ENCODE measurements around the gene KCNF1. TPM values are rescaled to one million over a fixed set of nuclear protein-coding genes. Genes with fewer than 3 reads are reported as not detected.

The KCNF1 gene
- total and polyA plus RNA-seq, 12 donors, result 0.10 to 0.42 (median 0.24) TPM; not detected in 4

DNA sequence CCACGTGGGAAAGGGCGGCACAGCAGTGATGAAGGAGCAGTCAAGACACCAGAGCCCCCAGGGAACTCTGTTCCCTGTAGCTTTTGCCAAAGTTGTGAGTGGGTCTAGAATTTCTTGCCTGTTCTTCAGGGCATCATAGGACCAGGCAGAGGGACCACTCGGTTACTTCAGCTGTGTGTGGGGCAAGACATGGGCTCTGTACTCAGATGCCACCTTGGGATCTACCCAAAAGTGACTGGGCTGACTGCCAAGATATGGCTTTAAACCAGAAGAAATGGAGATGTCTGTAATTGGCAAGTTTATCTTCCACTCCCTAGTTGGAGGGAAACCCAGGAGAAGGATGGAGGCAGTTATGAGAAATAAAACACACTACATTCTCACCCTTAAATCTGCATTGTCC lies 29.6 kb downstream of the KCNF1 start:
- Histone ChIP-seq H3K4me3 (no peak overlapping the region), H3K9me3 (peaks cover 0 to 23% (median 11%) of the 10 kb centered on the region in 11 donors), H3K27me3 (peaks cover 0 to 25% (median 9%) of the 10 kb centered on the region in 7 donors), H3K27ac (no peak overlapping the region), H3K36me3 (no peaks in the 10 kb centered on the region), H3K4me1 (no peaks in the 10 kb centered on the region)
- WGBS, 2 donors, result 68 to 69% methylated on average over 3 of the region's 3 CpGs
- DNase-seq (no peak), ATAC-seq (no peak)
- intact Hi-C loops (cut with DNase I), result no loop called here
- TF ChIP-seq, protein P1, sequence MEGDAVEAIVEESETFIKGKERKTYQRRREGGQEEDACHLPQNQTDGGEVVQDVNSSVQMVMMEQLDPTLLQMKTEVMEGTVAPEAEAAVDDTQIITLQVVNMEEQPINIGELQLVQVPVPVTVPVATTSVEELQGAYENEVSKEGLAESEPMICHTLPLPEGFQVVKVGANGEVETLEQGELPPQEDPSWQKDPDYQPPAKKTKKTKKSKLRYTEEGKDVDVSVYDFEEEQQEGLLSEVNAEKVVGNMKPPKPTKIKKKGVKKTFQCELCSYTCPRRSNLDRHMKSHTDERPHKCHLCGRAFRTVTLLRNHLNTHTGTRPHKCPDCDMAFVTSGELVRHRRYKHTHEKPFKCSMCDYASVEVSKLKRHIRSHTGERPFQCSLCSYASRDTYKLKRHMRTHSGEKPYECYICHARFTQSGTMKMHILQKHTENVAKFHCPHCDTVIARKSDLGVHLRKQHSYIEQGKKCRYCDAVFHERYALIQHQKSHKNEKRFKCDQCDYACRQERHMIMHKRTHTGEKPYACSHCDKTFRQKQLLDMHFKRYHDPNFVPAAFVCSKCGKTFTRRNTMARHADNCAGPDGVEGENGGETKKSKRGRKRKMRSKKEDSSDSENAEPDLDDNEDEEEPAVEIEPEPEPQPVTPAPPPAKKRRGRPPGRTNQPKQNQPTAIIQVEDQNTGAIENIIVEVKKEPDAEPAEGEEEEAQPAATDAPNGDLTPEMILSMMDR (IDR thresholded peaks at IDR 0.05), result no peak

GRCh38 chr2:10944799-10945198 lies 33.1 kb downstream of the KCNF1 start:
- 76 to 80% methylated on average over 5 of the region's 5 CpGs for WGBS, 2 donors
- H3K4me1 ChIP-seq, result no peaks in the 10 kb centered on the region
- H3K9me3 ChIP-seq, result peaks cover 0 to 2% (median 0%) of the 10 kb centered on the region in 11 donors
- DNase-seq (no peak), ATAC-seq (no peak)
- intact Hi-C loops (cut with DNase I), result no loop called here
- peaks cover 0 to 30% (median 21%) of the 10 kb centered on the region in 7 donors for H3K27me3 ChIP-seq
- H3K36me3 ChIP-seq, result no peaks in the 10 kb centered on the region
- H3K27ac ChIP-seq, result no peak overlapping the region
- no peak overlapping the region for H3K4me3 ChIP-seq
- TF ChIP-seq, protein P1 (IDR thresholded peaks at IDR 0.05), result no peak

DNA sequence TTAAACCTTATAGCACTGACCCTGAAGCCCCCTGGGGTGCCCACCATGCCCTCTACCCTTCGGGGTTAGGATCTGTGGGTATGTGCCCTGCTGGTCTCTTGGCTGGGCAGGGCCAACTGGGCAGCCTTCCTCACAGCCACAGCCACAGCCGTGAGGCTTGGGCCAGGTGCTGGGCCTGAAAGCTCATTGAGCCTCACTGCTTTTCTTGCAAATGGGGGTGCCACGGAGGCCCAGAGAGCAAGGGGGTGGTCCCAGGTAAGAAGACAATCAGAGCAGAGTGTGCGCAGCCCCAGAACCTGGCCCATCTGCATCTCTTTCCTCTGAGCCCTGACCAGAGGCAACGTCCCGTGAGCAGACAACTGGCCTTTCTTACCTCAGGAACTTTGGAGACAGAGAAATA lies 34.7 kb downstream of the KCNF1 start:
- Histone ChIP-seq H3K27me3 (peaks cover 0 to 36% (median 21%) of the 10 kb centered on the region in 7 donors), H3K36me3 (no peaks in the 10 kb centered on the region), H3K4me1 (no peaks in the 10 kb centered on the region), H3K9me3 (no peaks in the 10 kb centered on the region), H3K27ac (no peak overlapping the region), H3K4me3 (no peak overlapping the region)
- TF ChIP-seq, protein P1 (IDR thresholded peaks at IDR 0.05), result no peak
- DNase-seq (no peak), ATAC-seq (no peak)
- intact Hi-C loops (cut with DNase I), result no loop called here
- 82 to 91% methylated on average over 6 of the region's 6 CpGs for WGBS, 2 donors

DNA sequence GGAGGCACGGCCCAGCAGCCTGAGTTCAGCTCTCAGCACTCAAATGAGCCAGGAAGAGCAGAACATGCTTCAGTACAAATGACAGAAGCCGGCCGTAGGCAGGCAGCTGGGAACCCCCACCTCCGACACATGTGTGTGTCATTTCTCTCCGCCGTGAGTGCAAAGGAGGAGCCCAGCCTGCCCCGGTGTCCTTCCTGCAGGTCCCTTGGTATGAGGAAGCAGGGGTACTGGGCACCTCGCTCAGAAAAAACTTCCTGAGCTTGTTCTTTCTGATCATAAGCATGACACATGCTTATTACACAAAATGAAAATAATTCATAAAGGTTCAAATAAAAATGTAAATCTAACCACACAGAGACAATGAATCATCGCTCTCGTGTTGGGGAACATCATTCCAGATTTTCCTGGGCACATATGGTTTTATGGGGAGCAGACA lies 35.3 kb downstream of the KCNF1 start:
- no peak for DNase-seq
- 65 to 68% methylated on average over 10 of the region's 10 CpGs for WGBS, 2 donors
- intact Hi-C loops (cut with DNase I), result no loop called here
- H3K4me3 ChIP-seq, result no peak overlapping the region
- ATAC-seq, result no peak
- H3K4me1 ChIP-seq, result no peaks in the 10 kb centered on the region
- H3K27me3 ChIP-seq, result peaks cover 0 to 39% (median 21%) of the 10 kb centered on the region in 7 donors
- no peaks in the 10 kb centered on the region for H3K36me3 ChIP-seq
- TF ChIP-seq, protein P1 (IDR thresholded peaks at IDR 0.05), result no peak
- H3K9me3 ChIP-seq, result no peaks in the 10 kb centered on the region
- no peak overlapping the region for H3K27ac ChIP-seq
